ENCODE measurements around the gene PANK4. TPM values are rescaled to one million over a fixed set of nuclear protein-coding genes. Genes with fewer than 3 reads are reported as not detected.

PANK4 gene
- total RNA-seq, 1 donor from 2014 or later: 26.3 TPM

- H3K36me3 ChIP-seq (ENCODE audit: insufficient read depth, low read length): no peaks in the 10 kb centered on the region
- no peak overlapping the region for H3K4me3 ChIP-seq (ENCODE audit: insufficient read depth, low read depth, low read length)
- Mint-ChIP-seq H3K4me3 (ENCODE audit: unreplicated experiment) (no peak overlapping the region), H3K4me1 (ENCODE audit: low read depth, unreplicated experiment) (peaks cover 4% of the 10 kb centered on the region), H3K9me3 (ENCODE audit: unreplicated experiment) (no peaks in the 10 kb centered on the region), H3K27me3 (ENCODE audit: low read depth, unreplicated experiment) (peaks cover 17% of the 10 kb centered on the region), H3K27ac (ENCODE audit: unreplicated experiment) (no peak overlapping the region), H3K36me3 (ENCODE audit: low read depth, unreplicated experiment) (no peaks in the 10 kb centered on the region)
- H3K9ac ChIP-seq (ENCODE audit: low read length): no peak overlapping the region
- no peaks in the 10 kb centered on the region for H3K79me2 ChIP-seq (ENCODE audit: insufficient read depth, low read length)
- no peak overlapping the region for H2AFZ ChIP-seq (ENCODE audit: low read depth, low read length)
- H3K4me1 ChIP-seq (ENCODE audit: insufficient read depth, low read length): no peaks in the 10 kb centered on the region
- H3K9me3 ChIP-seq (ENCODE audit: insufficient read depth, low read depth, low read length): no peaks in the 10 kb centered on the region
- no peak for DNase-seq (ENCODE audit: low read depth)
- H4K20me1 ChIP-seq (ENCODE audit: insufficient read depth, low read length): peaks cover 11% of the 10 kb centered on the region
- H3K4me2 ChIP-seq (ENCODE audit: low read length): no peak overlapping the region
- no peak for FAIRE-seq
- no peak overlapping the region for H3K27ac ChIP-seq (ENCODE audit: low read depth, low read length)
- TF ChIP-seq CTCF (IDR thresholded peaks at IDR 0.05; ENCODE audit: insufficient read depth, low read depth, low read length): no peak
- no peak for TF ChIP-seq EZH2 (IDR thresholded peaks at IDR 0.05; ENCODE audit: insufficient read depth, low read length)
- peaks cover 4% of the 10 kb centered on the region for H3K27me3 ChIP-seq (ENCODE audit: insufficient read depth, low read length)
Measured at GRCh38 chr1:2466270-2466665, 60.1 kb downstream of the PANK4 start.

- no peak for FAIRE-seq
- H3K27me3 Mint-ChIP-seq (ENCODE audit: low read depth, unreplicated experiment): peaks cover 17% of the 10 kb centered on the region
- H3K36me3 Mint-ChIP-seq (ENCODE audit: low read depth, unreplicated experiment): no peaks in the 10 kb centered on the region
Measured at GRCh38 chr1:2465371-2466269, 60.8 kb downstream of the PANK4 start.

More at GRCh38 chr1:2465371-2466269, 60.8 kb downstream of the PANK4 start:
- TF ChIP-seq EZH2 (IDR thresholded peaks at IDR 0.05; ENCODE audit: insufficient read depth, low read length) (no peak), CTCF (IDR thresholded peaks at IDR 0.05; ENCODE audit: insufficient read depth, low read depth, low read length) (no peak)
- Histone ChIP-seq H3K27me3 (ENCODE audit: insufficient read depth, low read length) (peaks cover 4% of the 10 kb centered on the region), H3K9me3 (ENCODE audit: insufficient read depth, low read depth, low read length) (no peaks in the 10 kb centered on the region), H4K20me1 (ENCODE audit: insufficient read depth, low read length) (peaks cover 11% of the 10 kb centered on the region), H3K79me2 (ENCODE audit: insufficient read depth, low read length) (no peaks in the 10 kb centered on the region), H3K4me1 (ENCODE audit: insufficient read depth, low read length) (no peaks in the 10 kb centered on the region), H2AFZ (ENCODE audit: low read depth, low read length) (no peak overlapping the region), H3K9ac (ENCODE audit: low read length) (no peak overlapping the region), H3K4me2 (ENCODE audit: low read length) (no peak overlapping the region), H3K27ac (ENCODE audit: low read depth, low read length) (no peak overlapping the region), H3K4me3 (ENCODE audit: insufficient read depth, low read depth, low read length) (no peak overlapping the region), H3K36me3 (ENCODE audit: insufficient read depth, low read length) (no peaks in the 10 kb centered on the region)
- peaks cover 4% of the 10 kb centered on the region for H3K4me1 Mint-ChIP-seq (ENCODE audit: low read depth, unreplicated experiment)
- H3K9me3 Mint-ChIP-seq (ENCODE audit: unreplicated experiment): no peaks in the 10 kb centered on the region
- no peak overlapping the region for H3K4me3 Mint-ChIP-seq (ENCODE audit: unreplicated experiment)
- DNase-seq (ENCODE audit: low read depth): no peak
- no peak overlapping the region for H3K27ac Mint-ChIP-seq (ENCODE audit: unreplicated experiment)
